H1 (cell line): ENCODE results near the gene SMYD3. TPM values are rescaled to one million over a fixed set of nuclear protein-coding genes. Genes with fewer than 3 reads are reported as not detected.

Experiments used
- CTCF ChIA-PET: fragments of 300-600 bp; sonication (Branson Sonifier 250); formaldehyde crosslinking; loops from one replicate; lab custom pipeline; 2021; ENCODE audit not compliant: partially characterized antibody; lab: Charles Lee
- POLR2A ChIA-PET: fragments of 300-600 bp; sonication (Branson Sonifier 250); formaldehyde crosslinking; loops from one replicate; lab custom pipeline; 2021; ENCODE audit warnings: inconsistent platforms; ENCODE audit not compliant: partially characterized antibody; lab: Charles Lee
- DNase-seq, 2 experiments: peaks; one replicate each; pipeline versions ENCODE4 v3.0.0 to v3.0.0-alpha.2; 2010 to 2022; ENCODE audit warnings: low spot score in 2 of 2, low read depth in 1 of 2, mixed read lengths in 1 of 2
- FAIRE-seq: peaks from 2 replicates; lab custom pipeline; 2011; peaks lifted over from hg19 to GRCh38; lab: Jason Lieb, UNC
- H2AFZ ChIP-seq: 2 replicates; pipeline ENCODE4 v1.8.1; 2012; ENCODE audit warnings: low read length, inconsistent platforms
- H2AK5ac ChIP-seq: 2 replicates; pipeline ENCODE4 v1.6.1; 2013; ENCODE audit warnings: low read depth, low read length
- H2BK120ac ChIP-seq: replicated peaks from 2 replicates; pipeline ENCODE3; 2013; ENCODE audit warnings: low read depth, low read length, inconsistent platforms
- H2BK12ac ChIP-seq: 2 replicates; pipeline ENCODE4 v1.6.1; 2013; ENCODE audit warnings: low read depth, low read length
- H2BK15ac ChIP-seq: 2 replicates; pipeline ENCODE4 v1.6.1; 2013; ENCODE audit warnings: low read length
- H2BK20ac ChIP-seq: 2 replicates; pipeline ENCODE4 v1.6.1; 2013; ENCODE audit warnings: low read length
- H2BK5ac ChIP-seq: 2 replicates; pipeline ENCODE4 v1.6.1; 2013; ENCODE audit warnings: low read depth, low read length
- H3K14ac ChIP-seq: 2 replicates; pipeline ENCODE4 v1.6.1; 2013; ENCODE audit warnings: inconsistent platforms; ENCODE audit not compliant: insufficient read length
- H3K18ac ChIP-seq: 2 replicates; pipeline ENCODE4 v1.6.1; 2013; ENCODE audit warnings: low read length; ENCODE audit errors: extremely low read depth
- H3K23ac ChIP-seq: 2 replicates; pipeline ENCODE4 v1.6.1; 2013; ENCODE audit warnings: inconsistent platforms; ENCODE audit not compliant: insufficient read length
- H3K23me2 ChIP-seq: 2 replicates; pipeline ENCODE4 v1.6.1; 2013; ENCODE audit warnings: low read depth, low read length
- H3K27ac ChIP-seq: 2 replicates; pipeline ENCODE4 v1.6.1; 2011; ENCODE audit warnings: low read depth, low read length, inconsistent platforms
- H3K27me3 ChIP-seq, 4 experiments: replicated peaks in 1 of 4; 1 replicate in 1 of 4; 2 replicates in 3 of 4; pipeline versions ENCODE4 v1.6.1 to v1.8.1; 2011 to 2013; ENCODE audit warnings: low read length in 3 of 4, mild to moderate bottlenecking in 3 of 4, inconsistent platforms in 2 of 4, mixed read lengths in 2 of 4, moderate library complexity in 1 of 4; ENCODE audit not compliant: control insufficient read depth in 3 of 4, insufficient read depth in 3 of 4; ENCODE audit errors: extremely low read depth in 1 of 4
- H3K36me3 ChIP-seq, 4 experiments: 2 replicates each; pipeline versions ENCODE4 v1.6.1 to v1.8.1; 2011 to 2013; ENCODE audit warnings: mild to moderate bottlenecking in 4 of 4, low read length in 3 of 4, moderate library complexity in 2 of 4, control low read depth in 1 of 4, inconsistent platforms in 1 of 4; ENCODE audit not compliant: insufficient read depth in 4 of 4, control insufficient read depth in 2 of 4
- H3K4ac ChIP-seq: replicated peaks from 2 replicates; pipeline ENCODE3; 2013; ENCODE audit warnings: low read length, low read depth, mixed read lengths, inconsistent platforms; ENCODE audit not compliant: insufficient read length
- H3K4me1 ChIP-seq, 4 experiments: replicated peaks in 1 of 4; 1 replicate in 1 of 4; 2 replicates in 3 of 4; pipeline versions ENCODE4 v1.6.1 to v1.8.1; 2011 to 2013; ENCODE audit warnings: low read length in 3 of 4, inconsistent platforms in 2 of 4, mixed read lengths in 1 of 4; ENCODE audit not compliant: insufficient read depth in 4 of 4, control insufficient read depth in 3 of 4
- H3K4me2 ChIP-seq, 2 experiments: 2 replicates each; pipeline versions ENCODE4 v1.6.1 to v1.8.1; 2011 to 2013; ENCODE audit warnings: low read depth in 2 of 2, low read length in 2 of 2, control low read depth in 1 of 2, inconsistent platforms in 1 of 2, mild to moderate bottlenecking in 1 of 2; ENCODE audit not compliant: insufficient read depth in 1 of 2
- H3K4me3 ChIP-seq, 4 experiments: fragments of 200-600, 300-600 bp in 1 of 4; sonication (generic), shearing (Covaris generic), sonication (Bioruptor Twin) in 1 of 4; 2 replicates each; pipeline versions ENCODE4 v1.5.1 to v1.8.1; 2011 to 2016; ENCODE audit warnings: low read length in 4 of 4, low read depth in 3 of 4, control low read depth in 2 of 4, inconsistent platforms in 2 of 4, mild to moderate bottlenecking in 2 of 4, mixed read lengths in 1 of 4, moderate library complexity in 1 of 4; ENCODE audit not compliant: insufficient read depth in 2 of 4; ENCODE audit errors: extremely low read depth in 1 of 4
- H3K56ac ChIP-seq: replicated peaks from 2 replicates; pipeline ENCODE3; 2013; ENCODE audit warnings: low read depth, mild to moderate bottlenecking, mixed read lengths, low read length, inconsistent platforms; ENCODE audit not compliant: insufficient read length
- H3K79me1 ChIP-seq: 2 replicates; pipeline ENCODE4 v1.6.1; 2013; ENCODE audit warnings: low read depth, low read length, control low read depth
- H3K79me2 ChIP-seq, 2 experiments: 2 replicates each; pipeline versions ENCODE4 v1.6.1 to v1.8.1; 2012 to 2013; ENCODE audit warnings: low read length in 2 of 2, mild to moderate bottlenecking in 2 of 2, inconsistent platforms in 1 of 2; ENCODE audit not compliant: insufficient read depth in 2 of 2, control insufficient read depth in 1 of 2
- H3K9ac ChIP-seq, 4 experiments: replicated peaks in 1 of 4; 1 replicate in 1 of 4; 2 replicates in 3 of 4; pipeline versions ENCODE4 v1.6.1 to v1.8.1; 2011 to 2013; ENCODE audit warnings: low read depth in 3 of 4, low read length in 3 of 4, control low read depth in 2 of 4, mild to moderate bottlenecking in 2 of 4, moderate library complexity in 2 of 4, inconsistent platforms in 1 of 4; ENCODE audit errors: extremely low read depth in 1 of 4
- H3K9me3 ChIP-seq, 2 experiments: 2 replicates each; pipeline versions ENCODE4 v1.6.1 to v1.8.1; 2012 to 2013; ENCODE audit warnings: mild to moderate bottlenecking in 2 of 2, moderate library complexity in 2 of 2, control low read depth in 1 of 2, inconsistent platforms in 1 of 2, low read depth in 1 of 2, low read length in 1 of 2, mixed read lengths in 1 of 2; ENCODE audit not compliant: insufficient read depth in 2 of 2
- H4K20me1 ChIP-seq, 2 experiments: replicated peaks in 1 of 2; 2 replicates each; pipeline versions ENCODE3 to v1.8.1; 2011 to 2013; ENCODE audit warnings: inconsistent platforms in 2 of 2, low read length in 2 of 2, mild to moderate bottlenecking in 1 of 2; ENCODE audit not compliant: insufficient read depth in 2 of 2, control insufficient read depth in 1 of 2
- H4K5ac ChIP-seq: 2 replicates; pipeline ENCODE4 v1.6.1; 2013; ENCODE audit warnings: low read length, low read depth, mixed read lengths, inconsistent platforms; ENCODE audit not compliant: insufficient read length
- H4K8ac ChIP-seq: 2 replicates; pipeline ENCODE4 v1.8.0; 2013; ENCODE audit warnings: mild to moderate bottlenecking, moderate library complexity, low read length, inconsistent platforms; ENCODE audit not compliant: insufficient read depth; ENCODE audit errors: extremely low read depth
- H4K91ac ChIP-seq: replicated peaks from 2 replicates; pipeline ENCODE3; 2013; ENCODE audit warnings: low read length, mixed read lengths, inconsistent platforms; ENCODE audit not compliant: insufficient read length
- ASH2L ChIP-seq: fragments of 200-600, 300-600 bp; sonication (generic); IDR thresholded peaks from one replicate; pipeline ENCODE4 v1.7.1; 2017; ENCODE audit warnings: low read length
- BACH1 ChIP-seq: IDR thresholded peaks from 2 replicates; pipeline ENCODE4 v1.6.1; 2012; ENCODE audit warnings: low read length, improper control_type of control experiment
- CBX5 ChIP-seq: fragments of 300-800, 300-1000 bp; sonication (generic); IDR thresholded peaks from 2 replicates; pipeline ENCODE4 v1.7.1; 2016; ENCODE audit warnings: antibody characterized with exemption, low read length, low read depth
- CBX8 ChIP-seq: fragments of 300-800, 300-1000 bp; sonication (generic); IDR thresholded peaks from 2 replicates; pipeline ENCODE4 v1.7.1; 2016; ENCODE audit warnings: low read depth, low read length, borderline replicate concordance
- CEBPB ChIP-seq: IDR thresholded peaks from 2 replicates; pipeline ENCODE4 v1.6.1; 2012; ENCODE audit warnings: low read depth, low read length
- CHD1 ChIP-seq: IDR thresholded peaks from 2 replicates; pipeline ENCODE4 v1.6.1; 2012; ENCODE audit warnings: low read depth, low read length, improper control_type of control experiment
- CHD2 ChIP-seq: IDR thresholded peaks from 2 replicates; pipeline ENCODE4 v1.6.1; 2012; ENCODE audit warnings: low read length, improper control_type of control experiment
- HDAC6 ChIP-seq: IDR thresholded peaks from one replicate; pipeline ENCODE4 v1.7.1; 2012; ENCODE audit warnings: low read depth, mild to moderate bottlenecking, inconsistent platforms, low read length, moderate library complexity
- MAFK ChIP-seq: IDR thresholded peaks from 2 replicates; pipeline ENCODE4 v1.6.1; 2012; ENCODE audit warnings: low read depth, mild to moderate bottlenecking, improper control_type of control experiment, low read length
- NANOG ChIP-seq: IDR thresholded peaks from 2 replicates; pipeline ENCODE4 v1.6.1; 2011; ENCODE audit warnings: low read length, low read depth, mild to moderate bottlenecking, inconsistent platforms; ENCODE audit not compliant: insufficient read depth, poor library complexity, severe bottlenecking
- NRF1 ChIP-seq: IDR thresholded peaks from 2 replicates; pipeline ENCODE4 v1.6.1; 2011; ENCODE audit warnings: mild to moderate bottlenecking, low read depth, low read length, improper control_type of control experiment
- POU5F1 ChIP-seq: IDR thresholded peaks from 2 replicates; pipeline ENCODE4 v1.6.1; 2011; ENCODE audit warnings: low read depth, mild to moderate bottlenecking, low read length, moderate library complexity
- SIX5 ChIP-seq: IDR thresholded peaks from 2 replicates; pipeline ENCODE4 v1.6.1; 2011; ENCODE audit warnings: mild to moderate bottlenecking, low read depth, low read length
- TAF1 ChIP-seq: IDR thresholded peaks from 2 replicates; pipeline ENCODE4 v1.6.1; 2011; ENCODE audit warnings: mild to moderate bottlenecking, low read depth, low read length
- TBP ChIP-seq: IDR thresholded peaks from 2 replicates; pipeline ENCODE4 v1.6.1; 2011; ENCODE audit warnings: low read depth, low read length, improper control_type of control experiment
- ZNF274 ChIP-seq: IDR thresholded peaks from 2 replicates; pipeline ENCODE4 v1.7.0; 2012; ENCODE audit warnings: low read length, borderline replicate concordance; ENCODE audit errors: extremely low read depth
- WGBS, 2 experiments: shearing (Covaris generic) in 1 of 2; methylation state at CpG; one replicate each; pipeline versions ENCODE4 v1.1.6 to v1.1.7; 2013 to 2015; ENCODE audit warnings: low lambda C conversion rate in 2 of 2, mixed read lengths in 2 of 2, inconsistent platforms in 1 of 2, low coverage in 1 of 2, missing lambda C conversion rate in 1 of 2; ENCODE audit not compliant: insufficient replicate concordance in 2 of 2, insufficient coverage in 1 of 2, insufficient read length in 1 of 2; ENCODE audit errors: extremely low coverage in 1 of 2, missing lambda C conversion rate in 1 of 2; 5-methylcytosine and 5-hydroxymethylcytosine counted together
- polyA plus RNA-seq, 7 experiments: library from polyadenylated mRNA; depleted of rRNA in 3 of 7; stranded (reverse) in 5 of 7; unstranded in 2 of 7; fragments of >200 nt in 5 of 7; fragments of 200-250 nt in 2 of 7; gene quantifications; 1 replicate in 5 of 7; 2 replicates in 1 of 7; 4 replicates in 1 of 7; pipeline versions ENCODE4 v1.2.1 to v1.2.3, GENCODE V29; 2011 to 2013; ENCODE audit warnings: missing spikeins in 2 of 7, mixed read lengths in 2 of 7
- total RNA-seq: library from RNA; stranded (reverse); fragmentation: NEBNext Ultra II Directional; extraction: Animal tissue kit (Norgen Biotek cat#: 25700); gene quantifications from 2 replicates; pipeline ENCODE4 v1.2.1, GENCODE V29; 2021
- TF ChIP-seq, protein P1 (sequence below): IDR thresholded peaks from 2 replicates; pipeline ENCODE4 v1.6.1; 2011; ENCODE audit warnings: low read depth, mild to moderate bottlenecking, low read length; ENCODE audit not compliant: insufficient read depth

The SMYD3 gene
- total and polyA plus RNA-seq, 2 of the 8 experiments (the other 6 are each of a cell fraction or from before 2014, with no cell fraction given): 17.3 to 25.4 TPM

DNA sequence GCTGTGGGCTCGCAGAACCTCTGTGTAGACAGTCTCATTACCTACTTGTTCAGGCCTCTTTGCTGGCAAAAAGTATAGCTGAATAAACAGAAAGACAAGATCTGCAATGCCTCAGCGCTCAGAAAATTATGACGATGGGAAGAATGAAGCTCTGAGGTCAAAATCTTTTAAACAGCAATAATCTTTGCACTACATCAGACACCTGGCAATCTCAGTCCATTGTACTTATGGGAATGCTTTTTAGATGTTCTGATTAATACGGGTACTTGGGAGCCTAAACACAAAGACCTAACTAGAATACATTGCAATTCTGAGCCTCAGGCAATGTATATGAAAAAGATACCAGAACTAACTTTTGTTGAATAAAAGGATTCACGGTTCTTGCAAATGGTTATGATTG, 410.7 kb downstream of the SMYD3 start:
- Histone ChIP-seq H3K4me1 (no peaks in the 10 kb centered on the region), H4K5ac (no peak overlapping the region), H3K56ac (no peak overlapping the region), H3K27me3 (no peaks in the 10 kb centered on the region), H3K9me3 (no peaks in the 10 kb centered on the region), H2BK5ac (no peak overlapping the region), H3K23me2 (no peaks in the 10 kb centered on the region), H2AFZ (no peak overlapping the region), H3K14ac (no peak overlapping the region), H2BK12ac (no peak overlapping the region), H4K91ac (no peak overlapping the region), H2BK120ac (no peak overlapping the region), H3K4me3 (no peak overlapping the region), H2BK15ac (no peak overlapping the region), H2AK5ac (no peak overlapping the region), H3K18ac (no peak overlapping the region), H3K79me2 (no peaks in the 10 kb centered on the region), H4K20me1 (no peaks in the 10 kb centered on the region), H3K36me3 (no peaks in the 10 kb centered on the region), H2BK20ac (no peak overlapping the region), H4K8ac (no peak overlapping the region), H3K4ac (no peak overlapping the region), H3K23ac (no peak overlapping the region), H3K27ac (no peak overlapping the region), H3K79me1 (no peaks in the 10 kb centered on the region), H3K4me2 (no peak overlapping the region), H3K9ac (no peak overlapping the region)
- ChIA-PET CTCF (no interaction called here), POLR2A (no interaction called here)
- FAIRE-seq (no peak), DNase-seq (no peak)
- 94% methylated on average over 5 of the region's 5 CpGs; no CpG with 5 or more reads in 1 of the 2 experiments for WGBS, 2 experiments
- TF ChIP-seq CHD2 (no peak), CBX8 (no peak), CBX5 (no peak), NRF1 (no peak), TBP (no peak), TAF1 (no peak), SIX5 (no peak), NANOG (no peak), HDAC6 (no peak), MAFK (no peak), ASH2L (no peak), ZNF274 (no peak), CHD1 (no peak), POU5F1 (no peak), CEBPB (no peak), BACH1 (no peak)
- TF ChIP-seq, protein P1, sequence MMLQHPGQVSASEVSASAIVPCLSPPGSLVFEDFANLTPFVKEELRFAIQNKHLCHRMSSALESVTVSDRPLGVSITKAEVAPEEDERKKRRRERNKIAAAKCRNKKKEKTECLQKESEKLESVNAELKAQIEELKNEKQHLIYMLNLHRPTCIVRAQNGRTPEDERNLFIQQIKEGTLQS: no peak
